GM18907 (cell line): Measurements from ENCODE around the gene ATXN7.

Experiments
- ATAC-seq: cut with Tn5 transposase; IDR thresholded peaks from one replicate; pipeline ENCODE4 v1.9.1; 2021; ENCODE audit warnings: mild to moderate bottlenecking, moderate library complexity; ENCODE audit not compliant: unreplicated experiment

Gene ATXN7, protein sequence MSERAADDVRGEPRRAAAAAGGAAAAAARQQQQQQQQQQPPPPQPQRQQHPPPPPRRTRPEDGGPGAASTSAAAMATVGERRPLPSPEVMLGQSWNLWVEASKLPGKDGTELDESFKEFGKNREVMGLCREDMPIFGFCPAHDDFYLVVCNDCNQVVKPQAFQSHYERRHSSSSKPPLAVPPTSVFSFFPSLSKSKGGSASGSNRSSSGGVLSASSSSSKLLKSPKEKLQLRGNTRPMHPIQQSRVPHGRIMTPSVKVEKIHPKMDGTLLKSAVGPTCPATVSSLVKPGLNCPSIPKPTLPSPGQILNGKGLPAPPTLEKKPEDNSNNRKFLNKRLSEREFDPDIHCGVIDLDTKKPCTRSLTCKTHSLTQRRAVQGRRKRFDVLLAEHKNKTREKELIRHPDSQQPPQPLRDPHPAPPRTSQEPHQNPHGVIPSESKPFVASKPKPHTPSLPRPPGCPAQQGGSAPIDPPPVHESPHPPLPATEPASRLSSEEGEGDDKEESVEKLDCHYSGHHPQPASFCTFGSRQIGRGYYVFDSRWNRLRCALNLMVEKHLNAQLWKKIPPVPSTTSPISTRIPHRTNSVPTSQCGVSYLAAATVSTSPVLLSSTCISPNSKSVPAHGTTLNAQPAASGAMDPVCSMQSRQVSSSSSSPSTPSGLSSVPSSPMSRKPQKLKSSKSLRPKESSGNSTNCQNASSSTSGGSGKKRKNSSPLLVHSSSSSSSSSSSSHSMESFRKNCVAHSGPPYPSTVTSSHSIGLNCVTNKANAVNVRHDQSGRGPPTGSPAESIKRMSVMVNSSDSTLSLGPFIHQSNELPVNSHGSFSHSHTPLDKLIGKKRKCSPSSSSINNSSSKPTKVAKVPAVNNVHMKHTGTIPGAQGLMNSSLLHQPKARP

DNA sequence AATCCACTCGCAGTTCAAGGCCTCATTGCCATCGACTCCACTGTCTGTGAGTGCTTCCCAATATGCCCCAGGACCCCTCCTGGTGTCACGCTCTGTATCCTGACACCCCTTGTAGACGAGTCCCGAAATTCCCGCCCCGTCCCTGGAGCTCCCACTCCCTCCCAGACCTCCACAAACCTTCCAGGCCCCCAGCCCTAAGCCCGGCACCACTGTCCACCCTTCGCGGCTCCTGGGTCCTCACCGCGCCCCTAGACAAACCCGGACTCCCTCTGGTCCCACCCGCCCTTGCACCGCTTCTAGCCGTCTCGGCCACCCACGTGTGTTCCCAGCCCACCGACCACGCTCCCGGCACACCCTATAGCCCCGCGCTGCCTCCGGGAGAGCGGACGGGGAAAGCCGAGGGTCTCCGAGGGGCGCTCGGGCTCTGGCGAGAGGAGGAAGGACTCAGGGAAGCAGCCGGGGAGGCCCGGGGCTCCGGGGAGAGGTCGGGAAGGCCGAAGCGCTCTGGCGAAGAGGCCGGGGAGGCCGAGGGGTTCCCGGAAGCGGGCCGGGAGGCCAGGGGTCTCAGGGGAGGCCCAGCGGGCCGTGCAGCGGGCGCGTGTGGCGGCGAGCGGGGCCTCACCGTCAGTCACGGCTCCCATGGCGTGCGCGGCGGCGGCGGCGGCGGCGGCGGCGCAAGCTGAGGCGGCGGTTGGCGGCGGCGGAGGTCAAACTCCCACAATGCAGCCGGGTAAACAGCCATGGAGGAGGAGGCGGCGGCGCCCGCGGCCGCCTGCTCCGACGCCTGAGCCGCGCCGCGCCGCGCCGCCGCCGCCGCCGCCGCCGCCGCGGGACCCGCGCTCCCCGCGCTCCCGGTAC, at the start of gene ATXN7, which contains the start of gene THOC7:
ATXN7 (plus strand) TSS at position 718 of the 858 bp plus-strand sequence. CDS start 48,732 bp downstream, outside the sequence.
THOC7 (minus strand) TSS at position 656 of the 858 bp plus-strand sequence; CDS start at position 641, 15 bp downstream.
- peak; percentile 80 for ATAC-seq

DNA sequence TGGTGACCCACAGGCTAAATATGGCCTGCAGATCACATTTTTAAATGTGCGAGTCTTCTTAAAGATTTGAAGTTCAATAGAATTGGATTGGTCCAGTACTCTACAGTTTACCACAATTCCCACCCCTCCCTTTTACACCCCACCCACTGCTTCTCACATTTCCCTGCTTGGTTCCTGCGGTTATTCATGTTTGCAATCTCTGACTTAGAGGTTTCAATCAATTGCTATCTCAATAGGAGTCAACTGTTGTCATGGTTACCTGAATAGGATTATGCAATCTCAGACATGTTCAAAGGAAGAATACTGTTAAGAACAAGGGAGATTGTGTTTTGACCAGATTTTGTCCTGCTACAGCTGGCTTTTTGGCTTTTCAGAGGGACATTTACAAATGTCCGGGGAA, 49.4 kb upstream of the ATXN7 start:
- ATAC-seq = no peak

DNA sequence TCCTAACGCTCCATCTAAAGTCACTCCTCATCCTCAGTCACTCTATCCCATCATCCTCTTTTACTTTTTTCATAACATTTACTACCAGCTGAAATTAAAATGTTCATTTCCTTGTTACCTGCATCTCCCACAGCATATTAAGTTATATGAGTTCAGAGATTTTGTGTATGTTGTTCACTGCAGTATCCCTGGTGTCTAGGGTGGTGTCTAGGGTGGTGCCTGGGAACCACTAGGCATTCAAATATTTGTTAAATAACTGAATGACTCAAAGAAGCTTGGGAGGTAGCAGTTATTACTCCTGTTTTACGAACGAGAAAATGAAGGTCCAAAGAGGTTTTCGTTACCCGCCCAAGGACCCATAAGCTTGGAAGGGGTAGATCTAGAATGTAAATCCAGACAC, 46.4 kb upstream of the ATXN7 start:
- no peak for ATAC-seq

DNA sequence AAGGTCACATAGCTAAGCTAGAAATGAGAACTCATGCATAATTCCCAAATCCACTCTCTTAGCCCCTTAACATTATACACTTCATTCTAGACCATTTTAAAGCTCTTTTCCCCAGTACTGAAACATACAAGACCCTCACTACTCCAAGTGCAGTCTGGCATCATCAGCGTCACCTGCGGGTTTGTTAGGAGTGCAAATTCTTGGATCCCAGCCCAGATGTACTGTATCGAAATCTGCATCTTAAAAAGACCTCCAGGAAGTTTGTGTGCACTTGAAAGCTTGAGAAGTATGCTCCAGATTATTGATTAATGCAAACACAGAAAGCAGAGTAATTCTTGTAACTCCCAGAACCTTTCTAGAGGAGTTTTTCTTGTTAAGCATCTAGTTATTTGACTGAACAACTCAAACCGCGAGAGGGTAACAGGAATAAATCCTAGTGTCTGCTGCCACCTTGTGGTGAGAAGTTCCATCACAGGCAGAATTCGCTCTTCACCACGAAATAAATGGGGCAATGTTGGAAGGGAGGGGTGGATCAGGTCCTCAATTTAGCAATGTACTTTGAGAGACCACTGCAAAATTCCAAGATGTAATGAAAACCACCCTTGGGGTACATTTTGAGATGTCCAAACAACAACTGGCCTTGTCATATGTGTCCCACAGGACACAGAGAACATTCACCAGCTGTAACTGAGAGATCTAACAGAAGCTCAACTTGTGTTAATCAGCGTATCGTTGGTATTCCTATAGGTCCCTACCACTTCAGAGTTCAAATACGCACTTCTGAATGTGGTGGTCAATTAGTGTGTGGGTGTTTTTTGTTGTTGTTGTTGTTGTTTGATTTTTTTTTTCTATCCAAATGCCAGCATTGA, 45.2 kb upstream of the ATXN7 start:
- ATAC-seq = peak; percentile 79

DNA sequence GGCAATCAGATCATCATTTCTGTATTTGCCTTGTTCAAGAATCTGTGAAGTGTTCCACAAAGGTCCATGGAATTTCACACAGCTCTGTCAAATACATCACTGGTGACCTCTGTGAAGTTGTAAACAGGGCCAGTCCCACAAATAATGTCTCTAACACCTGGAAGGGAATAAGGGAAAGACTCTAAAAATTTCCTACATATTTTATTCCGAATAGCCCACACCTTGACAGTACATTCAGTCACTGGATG, 44.6 kb upstream of the ATXN7 start, which contains the start of gene C3orf49:
C3orf49 (plus strand) TSS at position 149 of the 248 bp plus-strand sequence. CDS start 173 bp downstream, outside the sequence.
- no peak for ATAC-seq

DNA sequence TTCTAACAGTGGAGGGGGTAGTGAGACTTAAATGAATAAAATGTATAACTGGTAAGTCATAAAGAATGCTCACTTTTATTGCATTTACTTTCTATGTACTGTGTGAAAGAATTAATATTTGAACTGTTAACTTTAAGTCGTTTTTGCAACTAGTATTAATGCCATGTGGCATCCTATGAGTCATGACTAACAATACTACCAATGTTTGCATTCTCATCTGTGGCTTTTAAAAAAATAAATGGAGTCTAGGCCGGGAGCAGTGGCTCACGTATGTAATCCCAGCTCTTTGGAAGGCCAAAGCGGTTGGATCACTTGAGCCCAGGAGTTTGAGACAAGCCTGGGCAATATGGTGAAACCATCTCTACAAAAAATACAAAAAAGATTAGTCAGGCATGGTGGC, 39.4 kb upstream of the ATXN7 start:
- ATAC-seq = no peak

DNA sequence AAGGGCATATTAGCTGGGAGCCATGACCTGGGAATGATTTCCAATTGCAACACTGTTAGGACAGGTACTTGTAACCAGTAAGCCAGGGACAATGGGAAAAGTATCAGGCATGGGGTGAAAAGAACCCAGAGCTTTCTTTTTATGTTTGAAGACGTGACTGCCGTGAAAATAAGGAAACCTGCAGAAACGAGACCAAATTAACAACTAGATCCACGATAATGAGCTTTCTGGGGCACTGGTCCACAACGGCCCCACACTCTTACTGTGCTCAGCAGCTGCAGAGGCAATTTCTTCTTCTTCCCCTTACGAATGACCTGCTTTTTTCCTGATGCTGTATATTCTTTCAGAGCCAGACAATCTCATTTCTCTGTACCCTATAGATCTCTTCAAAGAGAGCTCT, 33.1 kb upstream of the ATXN7 start:
- no peak for ATAC-seq

DNA sequence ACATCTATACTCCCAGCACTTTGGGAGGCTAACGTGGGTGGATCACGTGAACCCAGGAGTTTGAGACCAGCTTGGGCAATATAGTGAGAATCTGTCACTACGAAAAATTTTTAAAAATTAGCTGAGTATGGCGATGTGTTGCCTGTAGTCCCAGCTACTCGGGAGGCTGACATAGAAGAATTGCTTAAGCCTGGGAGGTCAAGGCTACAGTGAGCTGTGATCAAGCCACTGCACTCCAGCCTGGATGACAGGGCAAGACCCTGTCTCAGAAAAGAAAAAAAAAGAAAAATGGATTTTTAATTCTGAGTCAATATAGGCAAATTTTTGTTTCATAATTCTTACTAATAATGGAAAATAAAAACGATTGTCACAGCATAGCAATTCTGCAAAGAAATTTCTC, 31.3 kb upstream of the ATXN7 start:
- ATAC-seq = no peak

DNA sequence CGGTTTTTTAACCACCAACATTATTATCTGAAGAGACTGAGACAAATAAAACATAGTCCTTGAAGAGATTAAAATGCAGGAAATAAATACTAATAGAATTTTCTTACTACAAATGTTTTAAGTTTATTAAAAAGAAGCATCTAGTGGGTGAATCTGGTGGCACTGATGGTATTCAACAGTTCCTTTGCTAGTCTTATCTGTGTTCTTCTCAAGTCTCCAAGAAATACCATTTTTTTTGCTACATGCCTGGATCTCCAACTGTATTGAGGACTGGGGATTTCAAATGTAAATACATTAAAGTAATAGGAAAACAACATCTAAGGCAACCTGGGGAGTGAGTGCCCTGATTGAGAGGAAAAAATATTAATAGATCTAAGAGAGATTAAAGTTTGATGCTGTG, 22.0 kb upstream of the ATXN7 start:
- no peak for ATAC-seq

DNA sequence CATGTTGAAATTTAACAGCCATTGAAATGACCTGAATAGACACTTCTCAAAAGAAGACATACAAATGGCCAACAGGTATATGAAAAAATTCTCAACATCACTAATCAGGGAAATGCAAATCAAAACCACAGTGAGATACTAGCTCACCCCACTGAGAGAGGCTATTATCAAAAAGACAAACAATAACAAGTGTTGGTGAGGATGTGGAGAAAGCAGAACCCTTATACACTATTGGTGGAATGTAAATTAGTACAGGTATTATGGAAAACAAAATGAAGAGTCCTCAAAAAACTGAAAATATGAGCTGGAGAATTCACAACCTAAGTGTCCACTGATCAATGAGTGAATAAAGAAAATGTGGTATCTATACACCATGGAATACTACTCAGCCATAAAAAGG, 21.5 kb upstream of the ATXN7 start:
- no peak for ATAC-seq

DNA sequence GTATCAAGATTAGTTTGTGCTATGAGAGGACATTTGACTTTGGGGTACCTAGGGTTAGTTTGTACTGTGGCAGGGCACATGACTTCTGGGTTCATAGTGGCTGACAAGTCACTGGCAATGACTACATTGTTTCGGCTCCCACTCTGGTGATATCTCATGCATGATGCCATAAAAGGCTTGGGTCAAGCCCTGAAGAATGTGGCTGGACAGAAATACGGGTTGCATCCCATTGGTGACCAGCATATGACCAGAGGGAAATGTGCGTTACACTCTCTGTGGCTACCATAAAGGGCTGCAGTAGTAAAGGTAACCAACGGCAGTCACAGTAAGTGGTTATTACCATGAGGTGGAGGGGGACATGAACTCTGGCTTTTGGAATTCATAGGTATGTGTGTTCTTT, 18.5 kb upstream of the ATXN7 start:
- ATAC-seq = no peak

DNA sequence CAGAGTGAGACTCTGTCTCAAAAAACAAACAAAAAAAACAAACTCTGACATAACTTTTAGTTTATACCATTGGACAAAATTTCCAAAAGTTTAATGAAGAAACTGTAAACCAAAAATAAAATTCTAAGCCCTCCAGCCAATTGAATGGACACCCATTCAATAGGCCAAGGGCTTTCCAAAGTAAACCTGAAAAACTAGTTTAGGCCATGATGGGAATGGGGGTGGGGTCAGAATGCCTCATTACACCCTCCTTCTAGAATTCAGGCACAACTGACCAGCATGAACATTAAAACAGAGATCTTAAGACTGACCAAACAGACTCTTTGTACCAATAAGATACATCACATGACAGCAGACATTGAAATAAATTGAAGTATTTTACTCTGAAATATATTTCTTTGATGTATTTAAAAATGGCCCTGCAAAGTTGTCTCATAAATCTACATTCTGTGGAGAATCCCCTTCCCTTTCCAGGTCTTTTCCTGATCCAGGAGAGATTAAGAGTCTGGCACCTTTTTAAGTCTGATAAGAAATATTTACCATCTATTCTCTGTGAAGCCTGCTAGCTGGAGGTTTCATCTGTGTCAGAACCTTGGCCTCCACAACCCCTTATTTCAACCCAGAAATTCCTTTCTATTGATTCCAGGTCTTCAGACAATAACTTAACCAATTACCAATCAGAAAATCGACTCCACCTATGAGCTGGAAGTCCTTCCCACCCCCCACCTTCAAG, 15.8 kb upstream of the ATXN7 start:
- ATAC-seq = no peak

DNA sequence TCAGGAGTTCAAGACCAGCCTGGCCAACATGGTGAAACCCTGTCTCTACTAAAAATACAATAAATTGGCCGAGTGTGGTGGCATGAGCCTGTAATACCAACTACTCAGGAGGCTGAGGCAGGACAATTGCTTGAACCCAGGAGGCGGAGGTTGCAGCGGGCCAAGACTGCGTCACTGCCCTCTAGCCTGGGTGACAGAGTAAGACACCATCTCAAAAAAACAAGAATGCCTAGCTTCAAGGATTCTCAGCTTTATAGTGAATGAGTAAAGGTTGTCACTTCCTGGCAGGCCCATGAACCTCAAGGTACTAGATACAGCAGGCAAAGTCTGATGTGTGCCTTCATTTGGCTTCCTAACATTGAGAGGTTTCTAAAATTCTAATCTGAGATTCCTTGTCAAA, 14.5 kb upstream of the ATXN7 start:
- ATAC-seq = no peak

DNA sequence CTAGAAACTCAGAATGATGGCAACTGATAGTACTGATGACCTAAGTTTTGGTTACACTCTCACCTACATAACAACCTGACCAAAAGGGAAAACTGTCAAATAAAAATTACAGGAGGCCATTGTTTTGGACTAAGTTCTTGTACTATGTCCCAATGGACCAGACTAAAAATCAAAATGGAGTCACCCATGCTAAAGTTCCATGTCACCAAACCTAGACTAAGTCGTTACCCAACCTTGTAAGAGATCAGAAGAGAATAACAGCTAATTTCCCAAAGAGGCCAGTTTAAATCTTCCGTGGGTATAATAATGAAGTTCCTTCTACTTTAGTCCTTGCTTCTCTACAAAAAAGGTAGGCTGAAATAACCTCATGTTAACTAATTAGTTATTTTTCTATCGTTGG, 12.4 kb upstream of the ATXN7 start:
- no peak for ATAC-seq

DNA sequence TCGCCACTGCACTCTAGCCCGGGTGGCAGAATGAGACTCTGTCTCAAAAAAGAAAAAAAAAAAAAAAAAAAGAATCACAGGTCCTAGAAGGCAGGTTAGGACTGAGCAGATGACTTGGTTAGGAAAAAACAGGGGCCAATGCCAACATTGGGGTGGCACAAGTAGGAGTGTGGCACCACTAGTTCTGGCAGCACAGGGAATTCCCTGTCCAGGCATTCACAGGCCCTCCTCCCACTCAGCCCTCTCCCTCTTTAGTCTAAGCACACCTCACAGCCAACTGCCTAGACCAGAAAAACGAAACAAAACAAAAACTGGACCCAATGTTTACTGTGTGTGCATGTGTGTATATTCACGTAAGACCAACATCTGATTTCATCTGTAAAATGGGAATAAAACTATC, 10.6 kb upstream of the ATXN7 start:
- no peak for ATAC-seq

DNA sequence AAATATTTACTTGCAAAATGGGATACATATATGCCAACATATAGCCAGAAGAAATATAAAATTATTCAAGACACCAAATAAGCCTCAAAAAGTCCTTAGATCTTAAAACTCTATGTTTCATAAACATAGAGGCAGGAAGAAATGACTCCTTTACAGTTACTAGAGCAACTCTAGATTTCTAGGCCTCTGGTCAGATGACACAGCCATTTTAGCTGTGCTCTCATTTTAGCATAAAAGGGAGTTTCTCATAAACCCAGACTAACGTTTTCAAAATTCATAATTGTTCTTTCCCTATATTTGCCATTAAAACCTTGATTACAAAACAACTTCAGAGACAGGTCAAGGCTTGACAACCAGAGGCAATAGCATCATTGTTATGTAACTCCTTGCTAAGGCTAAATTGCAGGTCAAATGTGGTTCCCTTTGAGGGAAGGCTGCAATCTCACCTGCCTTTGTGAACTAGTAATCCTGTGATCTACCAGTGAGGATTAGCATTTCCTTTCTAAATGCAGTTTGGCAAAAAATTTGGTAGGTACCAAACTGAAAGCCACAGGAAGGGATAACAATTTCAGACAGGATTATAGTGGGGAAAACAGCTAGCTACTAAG, 8.2 kb upstream of the ATXN7 start:
- ATAC-seq = no peak

DNA sequence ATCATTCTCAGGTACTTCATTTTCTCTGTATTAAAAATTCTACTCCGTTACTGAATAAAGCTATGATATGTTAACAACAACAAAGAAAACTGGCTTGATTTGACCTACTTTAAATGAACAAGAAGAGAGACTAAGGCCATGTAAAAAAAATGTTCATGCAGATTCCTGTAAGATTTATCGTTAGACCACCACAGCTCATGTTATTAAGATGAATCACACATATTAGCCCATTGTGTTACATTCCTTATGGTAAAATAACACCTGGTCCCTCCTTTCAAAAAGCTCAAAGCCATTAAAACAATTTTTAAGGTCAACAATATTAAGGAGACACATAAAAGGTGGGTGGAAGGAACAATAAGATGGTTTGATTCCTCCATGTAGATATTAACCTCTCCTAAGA, 6.4 kb upstream of the ATXN7 start:
- no peak for ATAC-seq

DNA sequence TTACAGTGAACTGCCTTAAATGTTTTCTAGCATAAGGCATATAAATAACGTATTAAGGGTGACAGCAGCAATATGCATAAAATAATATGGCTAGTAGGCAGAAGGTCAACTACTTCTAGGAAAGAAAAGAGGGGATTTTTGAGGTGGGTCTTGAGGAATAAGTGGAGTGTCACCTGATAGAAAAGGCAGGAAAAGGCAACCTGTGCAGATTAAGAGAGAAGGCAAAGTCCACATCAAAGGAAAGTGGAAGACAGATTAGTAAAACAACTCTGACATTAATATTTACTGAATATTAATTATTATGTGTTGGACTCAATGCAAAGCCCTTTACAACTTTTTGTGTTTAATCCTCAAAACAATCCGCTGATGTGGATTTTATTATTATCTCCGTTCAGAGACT, 2.9 kb upstream of the ATXN7 start:
- no peak for ATAC-seq

DNA sequence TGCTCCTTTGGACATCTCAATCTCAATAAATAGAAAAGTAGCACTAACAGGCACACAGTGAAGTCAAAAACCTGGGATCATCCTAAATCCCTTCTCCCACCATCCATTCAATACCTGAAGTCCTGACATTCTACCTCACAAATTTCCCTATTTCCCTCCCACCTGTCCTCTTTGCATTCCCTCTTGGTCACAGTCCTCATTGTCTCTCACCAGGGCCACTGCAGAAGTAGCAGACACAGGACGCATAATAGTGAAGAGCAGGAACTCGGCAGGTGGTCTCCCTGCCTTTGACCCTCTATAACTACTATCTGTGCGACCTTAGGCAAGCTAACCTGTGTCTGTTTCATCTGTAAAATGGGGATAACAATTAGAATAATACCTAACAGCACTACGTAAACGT, 2.4 kb upstream of the ATXN7 start:
- ATAC-seq = no peak
